ENCODE measurements around the gene CD207.
"Not testable (repeated sequence)": the region's sequence is repeated elsewhere in the genome, so short reads cannot be mapped to it uniquely, and the experiment has no call there.

The CD207 gene

DNA sequence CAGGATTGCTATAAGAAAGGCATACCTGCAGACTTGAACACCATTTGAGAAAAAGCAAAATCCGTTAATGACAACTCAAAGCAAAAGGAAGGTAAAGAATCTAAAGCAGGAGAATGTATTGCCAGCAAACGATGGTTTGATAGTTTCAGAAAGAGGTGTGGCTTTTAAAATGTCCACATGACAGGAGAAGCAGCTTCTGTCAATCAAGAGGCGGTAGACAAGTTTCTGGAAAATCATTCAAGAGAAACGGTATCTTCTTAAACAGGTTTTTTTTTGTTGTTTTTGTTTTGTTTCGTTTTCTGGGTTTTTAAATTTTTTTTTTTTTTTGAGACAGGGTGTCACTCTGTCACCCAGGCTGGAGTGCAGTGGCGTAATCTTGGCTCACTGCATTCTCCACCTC lies 29.0 kb downstream of the CD207 start:
- no peak overlapping the region for H3K4ac ChIP-seq (ENCODE audit: low read depth, low read length)
- no peaks in the 10 kb centered on the region for H3K79me2 ChIP-seq (ENCODE audit: control insufficient read depth, insufficient read depth, low read length)
- H3K27ac ChIP-seq (ENCODE audit: low read depth, low read length): no peak overlapping the region
- H3K9ac ChIP-seq (ENCODE audit: low read length): no peak overlapping the region
- no peak overlapping the region for H3K4me2 ChIP-seq (ENCODE audit: low read length)
- no peak overlapping the region for H3K18ac ChIP-seq (ENCODE audit: low read length)
- no CpG with 5 or more reads among the region's 6 CpGs for WGBS (ENCODE audit: extremely low coverage, insufficient coverage, low lambda C conversion rate)
- H4K5ac ChIP-seq (ENCODE audit: low read length): no peak overlapping the region
- DNase-seq: no peak
- H3K23ac ChIP-seq (ENCODE audit: low read length): no peak overlapping the region
- no peak overlapping the region for H3K4me3 ChIP-seq (ENCODE audit: low read length)
- H2BK5ac ChIP-seq (ENCODE audit: low read length): no peak overlapping the region
- H4K8ac ChIP-seq (ENCODE audit: low read depth, low read length): no peak overlapping the region
- H2AK5ac ChIP-seq (ENCODE audit: low read length): no peak overlapping the region
- H3K27me3 ChIP-seq (ENCODE audit: insufficient read depth, low read length, poor library complexity): no peaks in the 10 kb centered on the region
- peaks cover 1% of the 10 kb centered on the region for H3K4me1 ChIP-seq (ENCODE audit: control insufficient read depth, low read depth, low read length)
- no peak overlapping the region for H2BK120ac ChIP-seq (ENCODE audit: low read depth, low read length)
- H2BK15ac ChIP-seq (replicated peaks; ENCODE audit: low read depth): no peak overlapping the region
- no peaks in the 10 kb centered on the region for H3K36me3 ChIP-seq (ENCODE audit: control insufficient read depth, insufficient read depth, low read length)
- H3K79me1 ChIP-seq (ENCODE audit: low read length): no peaks in the 10 kb centered on the region
- no peak overlapping the region for H3K56ac ChIP-seq (ENCODE audit: low read length)

DNA sequence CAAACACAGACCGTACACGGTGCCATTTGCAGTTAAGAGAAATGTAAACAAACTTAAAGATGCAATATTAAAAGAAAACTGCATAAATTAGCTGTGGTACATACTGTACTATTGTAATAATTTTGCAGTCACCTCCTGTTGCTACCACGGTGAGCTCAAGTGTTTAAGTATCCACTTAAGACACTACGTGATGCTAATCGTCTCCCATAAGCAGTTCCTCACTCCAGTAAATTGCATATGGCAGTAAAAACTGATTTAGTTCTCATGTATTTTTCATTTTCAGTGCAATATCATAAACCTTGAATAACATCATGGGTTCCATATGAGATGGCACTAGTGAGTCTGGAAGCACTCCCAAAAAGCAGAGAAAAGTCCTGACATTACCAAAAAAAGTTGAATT lies 29.6 kb downstream of the CD207 start:
- WGBS (ENCODE audit: extremely low coverage, insufficient coverage, low lambda C conversion rate): 90% methylated on average over 2 of the region's 5 CpGs
- Histone ChIP-seq H3K27me3 (ENCODE audit: insufficient read depth, low read length, poor library complexity) (no peaks in the 10 kb centered on the region), H3K79me2 (ENCODE audit: control insufficient read depth, insufficient read depth, low read length) (no peaks in the 10 kb centered on the region), H3K9ac (ENCODE audit: low read length) (no peak overlapping the region), H3K36me3 (ENCODE audit: control insufficient read depth, insufficient read depth, low read length) (no peaks in the 10 kb centered on the region), H3K56ac (ENCODE audit: low read length) (no peak overlapping the region), H3K79me1 (ENCODE audit: low read length) (no peaks in the 10 kb centered on the region), H2BK15ac (replicated peaks; ENCODE audit: low read depth) (no peak overlapping the region), H3K23ac (ENCODE audit: low read length) (no peak overlapping the region), H4K8ac (ENCODE audit: low read depth, low read length) (no peak overlapping the region), H3K18ac (ENCODE audit: low read length) (no peak overlapping the region), H3K27ac (ENCODE audit: low read depth, low read length) (no peak overlapping the region), H3K4me2 (ENCODE audit: low read length) (no peak overlapping the region), H3K4me1 (ENCODE audit: control insufficient read depth, low read depth, low read length) (peaks cover 1% of the 10 kb centered on the region), H2BK120ac (ENCODE audit: low read depth, low read length) (no peak overlapping the region), H3K4ac (ENCODE audit: low read depth, low read length) (no peak overlapping the region), H4K5ac (ENCODE audit: low read length) (no peak overlapping the region), H3K4me3 (ENCODE audit: low read length) (no peak overlapping the region), H2AK5ac (ENCODE audit: low read length) (no peak overlapping the region), H2BK5ac (ENCODE audit: low read length) (no peak overlapping the region)
- DNase-seq: no peak

DNA sequence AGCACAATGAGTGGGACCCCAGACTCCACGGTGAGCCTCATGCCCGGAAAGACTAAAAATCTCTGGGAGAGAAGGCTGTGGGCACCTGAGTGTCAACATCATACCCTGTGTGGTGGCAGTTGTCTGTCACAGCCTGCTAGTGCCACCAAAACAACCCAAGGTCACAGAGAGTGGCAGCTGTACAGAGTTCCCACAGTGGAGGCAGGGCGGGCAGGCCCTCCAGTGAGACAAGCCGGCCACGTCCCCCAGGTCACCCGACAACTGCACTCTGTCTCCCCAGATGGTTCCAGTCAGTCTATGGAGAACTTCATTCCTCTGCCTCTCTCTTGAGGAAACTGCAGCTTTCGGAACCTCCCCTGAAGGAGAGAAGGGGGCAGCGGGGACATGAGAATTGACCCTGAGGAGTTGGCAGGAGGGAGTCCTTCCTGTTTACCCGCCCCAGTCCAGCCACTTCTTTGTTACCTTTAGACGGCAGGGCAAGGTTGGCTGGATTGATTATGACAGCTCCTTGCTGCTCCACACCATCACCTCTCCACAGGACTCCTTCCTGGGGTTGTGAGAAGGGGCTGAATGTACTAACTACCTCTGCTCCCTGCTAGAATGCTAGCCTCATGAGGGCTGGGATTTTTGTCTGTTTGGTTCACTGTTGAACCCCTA lies 33.9 kb downstream of the CD207 start:
- no peak overlapping the region for H3K27ac ChIP-seq (ENCODE audit: low read depth, low read length)
- no peak overlapping the region for H3K18ac ChIP-seq (ENCODE audit: low read length)
- no CpG with 5 or more reads among the region's 10 CpGs for WGBS (ENCODE audit: extremely low coverage, insufficient coverage, low lambda C conversion rate)

DNA sequence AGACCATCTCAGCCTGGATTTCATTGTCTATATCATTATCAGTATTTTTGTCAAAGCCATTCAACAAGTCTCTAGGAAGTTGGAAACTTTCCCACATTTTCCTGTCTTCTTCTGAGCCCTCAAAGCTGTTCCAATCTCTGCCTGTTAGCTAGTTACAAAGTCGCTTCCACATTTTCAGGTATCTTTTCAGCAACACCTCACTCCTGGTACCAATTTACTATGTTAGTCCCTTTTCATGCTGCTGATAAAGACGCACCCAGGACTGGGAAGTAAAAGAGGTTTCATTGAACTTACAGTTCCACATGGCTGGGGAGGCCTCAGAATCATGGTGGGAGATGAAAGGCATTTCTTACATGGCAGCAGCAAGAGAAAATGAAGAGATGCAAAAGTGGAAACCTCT lies 35.9 kb downstream of the CD207 start:
- Histone ChIP-seq H3K56ac (ENCODE audit: low read length) (no peak overlapping the region), H2BK15ac (replicated peaks; ENCODE audit: low read depth) (no peak overlapping the region), H3K36me3 (ENCODE audit: control insufficient read depth, insufficient read depth, low read length) (no peaks in the 10 kb centered on the region), H2AK5ac (ENCODE audit: low read length) (no peak overlapping the region), H3K4ac (ENCODE audit: low read depth, low read length) (no peak overlapping the region), H3K18ac (ENCODE audit: low read length) (no peak overlapping the region), H3K27ac (ENCODE audit: low read depth, low read length) (no peak overlapping the region), H3K9ac (ENCODE audit: low read length) (no peak overlapping the region), H3K4me3 (ENCODE audit: low read length) (no peak overlapping the region), H2BK120ac (ENCODE audit: low read depth, low read length) (no peak overlapping the region), H3K79me1 (ENCODE audit: low read length) (no peaks in the 10 kb centered on the region), H2BK5ac (ENCODE audit: low read length) (no peak overlapping the region), H4K5ac (ENCODE audit: low read length) (no peak overlapping the region), H3K4me2 (ENCODE audit: low read length) (no peak overlapping the region), H3K27me3 (ENCODE audit: insufficient read depth, low read length, poor library complexity) (no peaks in the 10 kb centered on the region), H3K79me2 (ENCODE audit: control insufficient read depth, insufficient read depth, low read length) (no peaks in the 10 kb centered on the region), H3K23ac (ENCODE audit: low read length) (no peak overlapping the region), H4K8ac (ENCODE audit: low read depth, low read length) (no peak overlapping the region), H3K4me1 (ENCODE audit: control insufficient read depth, low read depth, low read length) (peaks cover 18% of the 10 kb centered on the region)
- no CpG with 5 or more reads among the region's 2 CpGs for WGBS (ENCODE audit: extremely low coverage, insufficient coverage, low lambda C conversion rate)
- DNase-seq: no peak

More for the DNA sequence above, 33.9 kb downstream of the CD207 start:
- Histone ChIP-seq H3K4ac (ENCODE audit: low read depth, low read length) (no peak overlapping the region), H3K4me3 (ENCODE audit: low read length) (no peak overlapping the region), H4K8ac (ENCODE audit: low read depth, low read length) (no peak overlapping the region), H3K79me2 (ENCODE audit: control insufficient read depth, insufficient read depth, low read length) (no peaks in the 10 kb centered on the region), H3K4me1 (ENCODE audit: control insufficient read depth, low read depth, low read length) (peaks cover 10% of the 10 kb centered on the region), H3K56ac (ENCODE audit: low read length) (no peak overlapping the region), H3K27me3 (ENCODE audit: insufficient read depth, low read length, poor library complexity) (no peaks in the 10 kb centered on the region), H2BK5ac (ENCODE audit: low read length) (no peak overlapping the region), H3K79me1 (ENCODE audit: low read length) (no peaks in the 10 kb centered on the region), H4K5ac (ENCODE audit: low read length) (no peak overlapping the region), H3K9ac (ENCODE audit: low read length) (no peak overlapping the region), H3K4me2 (ENCODE audit: low read length) (no peak overlapping the region), H2BK15ac (replicated peaks; ENCODE audit: low read depth) (no peak overlapping the region), H2BK120ac (ENCODE audit: low read depth, low read length) (no peak overlapping the region), H3K36me3 (ENCODE audit: control insufficient read depth, insufficient read depth, low read length) (no peaks in the 10 kb centered on the region), H3K23ac (ENCODE audit: low read length) (no peak overlapping the region), H2AK5ac (ENCODE audit: low read length) (no peak overlapping the region)
- DNase-seq: no peak

DNA sequence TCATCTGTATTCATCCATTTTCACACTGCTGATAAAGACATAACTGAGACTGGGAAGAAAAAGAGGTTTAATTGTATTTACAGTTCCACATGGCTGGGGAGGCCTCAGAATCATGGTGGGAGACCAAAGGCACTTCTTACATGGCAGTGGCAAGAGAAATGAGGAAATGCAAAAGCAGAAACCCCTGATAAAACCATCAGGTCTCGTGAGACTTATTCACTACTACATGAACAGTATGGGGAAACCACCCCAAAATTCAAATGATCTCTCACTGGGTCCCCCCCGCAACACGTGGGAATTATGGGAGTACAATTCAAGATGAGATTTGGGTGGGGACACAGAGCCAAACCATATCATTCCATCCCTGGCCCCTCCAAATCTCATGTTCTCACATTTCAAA lies 37.6 kb downstream of the CD207 start:
- not testable (repeated sequence) for H3K79me1 ChIP-seq (ENCODE audit: low read length); H3K4me3 ChIP-seq (ENCODE audit: low read length)

DNA sequence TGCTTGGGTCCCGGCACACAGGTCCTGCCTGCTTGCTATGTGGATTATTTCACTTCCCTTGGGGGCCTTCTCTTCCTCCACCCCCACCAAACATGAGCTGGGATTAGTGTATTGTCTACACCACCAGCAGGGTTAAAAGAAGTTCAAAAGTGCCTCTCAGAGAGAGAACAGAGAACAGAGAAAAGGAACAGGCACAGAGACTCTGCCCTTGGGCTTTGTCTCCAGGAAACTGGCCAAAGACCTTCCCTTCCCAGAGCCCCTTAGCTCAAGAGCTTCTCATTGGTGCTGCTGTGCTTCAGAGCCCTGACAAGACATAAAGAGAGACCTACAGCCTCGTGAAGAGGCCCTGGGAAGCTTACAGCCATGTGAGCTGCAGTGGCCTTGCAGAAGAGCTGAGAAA lies 38.1 kb downstream of the CD207 start:
- no peak overlapping the region for H3K27ac ChIP-seq (ENCODE audit: low read depth, low read length)
- H3K18ac ChIP-seq (ENCODE audit: low read length): no peak overlapping the region
- peaks cover 2% of the 10 kb centered on the region for H3K27me3 ChIP-seq (ENCODE audit: insufficient read depth, low read length, poor library complexity)

More for the DNA sequence above, 37.6 kb downstream of the CD207 start:
- not testable (repeated sequence) for H4K5ac ChIP-seq (ENCODE audit: low read length); H3K18ac ChIP-seq (ENCODE audit: low read length); H2BK5ac ChIP-seq (ENCODE audit: low read length); H3K56ac ChIP-seq (ENCODE audit: low read length); H3K4me2 ChIP-seq (ENCODE audit: low read length); H2BK15ac ChIP-seq (replicated peaks; ENCODE audit: low read depth); H3K27ac ChIP-seq (ENCODE audit: low read depth, low read length); H2BK120ac ChIP-seq (ENCODE audit: low read depth, low read length); DNase-seq; H3K36me3 ChIP-seq (ENCODE audit: control insufficient read depth, insufficient read depth, low read length); H3K9ac ChIP-seq (ENCODE audit: low read length); H3K4ac ChIP-seq (ENCODE audit: low read depth, low read length); H3K79me2 ChIP-seq (ENCODE audit: control insufficient read depth, insufficient read depth, low read length); H3K27me3 ChIP-seq (ENCODE audit: insufficient read depth, low read length, poor library complexity); H2AK5ac ChIP-seq (ENCODE audit: low read length); H3K23ac ChIP-seq (ENCODE audit: low read length); H4K8ac ChIP-seq (ENCODE audit: low read depth, low read length)
- peaks cover 18% of the 10 kb centered on the region for H3K4me1 ChIP-seq (ENCODE audit: control insufficient read depth, low read depth, low read length)
- WGBS (ENCODE audit: extremely low coverage, insufficient coverage, low lambda C conversion rate): no CpG with 5 or more reads among the region's 3 CpGs

More for the DNA sequence above, 38.1 kb downstream of the CD207 start:
- no peak overlapping the region for H2BK5ac ChIP-seq (ENCODE audit: low read length)
- H3K23ac ChIP-seq (ENCODE audit: low read length): no peak overlapping the region
- H3K79me1 ChIP-seq (ENCODE audit: low read length): no peaks in the 10 kb centered on the region
- peaks cover 18% of the 10 kb centered on the region for H3K4me1 ChIP-seq (ENCODE audit: control insufficient read depth, low read depth, low read length)
- no peaks in the 10 kb centered on the region for H3K79me2 ChIP-seq (ENCODE audit: control insufficient read depth, insufficient read depth, low read length)
- H3K56ac ChIP-seq (ENCODE audit: low read length): no peak overlapping the region
- no peak overlapping the region for H2BK120ac ChIP-seq (ENCODE audit: low read depth, low read length)
- H3K4ac ChIP-seq (ENCODE audit: low read depth, low read length): no peak overlapping the region
- no peak overlapping the region for H4K5ac ChIP-seq (ENCODE audit: low read length)
- H3K4me3 ChIP-seq (ENCODE audit: low read length): no peak overlapping the region
- H3K4me2 ChIP-seq (ENCODE audit: low read length): no peak overlapping the region
- no peak overlapping the region for H3K9ac ChIP-seq (ENCODE audit: low read length)
- H2AK5ac ChIP-seq (ENCODE audit: low read length): no peak overlapping the region
- H2BK15ac ChIP-seq (replicated peaks; ENCODE audit: low read depth): no peak overlapping the region
- no peak for DNase-seq
- no peaks in the 10 kb centered on the region for H3K36me3 ChIP-seq (ENCODE audit: control insufficient read depth, insufficient read depth, low read length)
- no peak overlapping the region for H4K8ac ChIP-seq (ENCODE audit: low read depth, low read length)
- WGBS (ENCODE audit: extremely low coverage, insufficient coverage, low lambda C conversion rate): no CpG with 5 or more reads among the region's 2 CpGs
